Measurements from ENCODE around the gene PHTF2.
A peak's percentile ranks its signal among the peaks of the same experiment; 100 is the strongest.
"Not testable (repeated sequence)": the region's sequence is repeated elsewhere in the genome, so short reads cannot be mapped to it uniquely, and the experiment has no call there.

Gene PHTF2

GRCh38 chr7:77798394-77799077 lies at the start of gene PHTF2, which contains the start of gene TMEM60:
PHTF2 (plus strand) TSS chr7:77798773.
TMEM60 (minus strand) TSS chr7:77798434; CDS start chr7:77794373, 4,061 bp downstream.
- FAIRE-seq (peak; percentile 96), DNase-seq (ENCODE audit: low spot score) (peak; percentile 100)

- DNase-seq (ENCODE audit: low spot score), result no peak
These were observed 46.6 kb upstream of the PHTF2 start for GRCh38 chr7:77752016-77752415.

GRCh38 chr7:77753173-77753572 lies 45.4 kb upstream of the PHTF2 start:
- no peak for DNase-seq (ENCODE audit: low spot score)
- FAIRE-seq, result no peak

More at GRCh38 chr7:77752016-77752415, 46.6 kb upstream of the PHTF2 start:
- FAIRE-seq, result no peak

GRCh38 chr7:77757589-77757988 lies 41.0 kb upstream of the PHTF2 start:
- DNase-seq (ENCODE audit: low spot score) (no peak), FAIRE-seq (no peak)

- peak; percentile 84 for FAIRE-seq
- DNase-seq (ENCODE audit: low spot score), result peak; percentile 48
These were observed 39.2 kb upstream of the PHTF2 start for GRCh38 chr7:77759294-77759889.

- DNase-seq (ENCODE audit: low spot score), result no peak
- FAIRE-seq, result no peak
These were observed 37.6 kb upstream of the PHTF2 start for GRCh38 chr7:77760809-77761453.

GRCh38 chr7:77765481-77765880 lies 33.1 kb upstream of the PHTF2 start:
- no peak for FAIRE-seq
- DNase-seq (ENCODE audit: low spot score), result no peak

- DNase-seq (ENCODE audit: low spot score) (no peak), FAIRE-seq (peak; percentile 90)
These were observed 32.4 kb upstream of the PHTF2 start for GRCh38 chr7:77765906-77766800.

- DNase-seq (ENCODE audit: low spot score) (no peak), FAIRE-seq (no peak)
These were observed 31.6 kb upstream of the PHTF2 start for GRCh38 chr7:77766801-77767605.

- FAIRE-seq, result no peak
These were observed 28.3 kb upstream of the PHTF2 start for GRCh38 chr7:77770316-77770715.

GRCh38 chr7:77771901-77772300 lies 26.7 kb upstream of the PHTF2 start:
- FAIRE-seq, result no peak
- DNase-seq (ENCODE audit: low spot score), result no peak

More at GRCh38 chr7:77770316-77770715, 28.3 kb upstream of the PHTF2 start:
- no peak for DNase-seq (ENCODE audit: low spot score)

- FAIRE-seq, result no peak
- DNase-seq (ENCODE audit: low spot score), result no peak
These were observed 20.0 kb upstream of the PHTF2 start for GRCh38 chr7:77778535-77778934.

- DNase-seq (ENCODE audit: low spot score) (no peak), FAIRE-seq (no peak)
These were observed 16.2 kb upstream of the PHTF2 start for GRCh38 chr7:77782383-77782782.

GRCh38 chr7:77783111-77783510 lies 15.5 kb upstream of the PHTF2 start:
- no peak for DNase-seq (ENCODE audit: low spot score)
- no peak for FAIRE-seq

GRCh38 chr7:77783545-77783944 lies 15.0 kb upstream of the PHTF2 start:
- DNase-seq (ENCODE audit: low spot score) (no peak), FAIRE-seq (no peak)

- not testable (repeated sequence) for FAIRE-seq; DNase-seq (ENCODE audit: low spot score)
These were observed 14.1 kb upstream of the PHTF2 start for GRCh38 chr7:77784426-77784825.

- FAIRE-seq (no peak), DNase-seq (ENCODE audit: low spot score) (no peak)
These were observed 12.6 kb upstream of the PHTF2 start for GRCh38 chr7:77786018-77786417.

GRCh38 chr7:77786741-77787140 lies 11.8 kb upstream of the PHTF2 start:
- no peak for DNase-seq (ENCODE audit: low spot score)
- no peak for FAIRE-seq

GRCh38 chr7:77788327-77788902 lies 10.2 kb upstream of the PHTF2 start:
- DNase-seq (ENCODE audit: low spot score), result no peak
- no peak for FAIRE-seq

- DNase-seq (ENCODE audit: low spot score) (no peak), FAIRE-seq (no peak)
These were observed 7.2 kb upstream of the PHTF2 start for GRCh38 chr7:77791336-77791735.
